ENCODE data around the gene SLC35F3.

Gene SLC35F3

GRCh38 chr1:234127026-234127671 is 222.7 kb downstream of the SLC35F3 start:
- no peak for TF ChIP-seq CTCF (IDR thresholded peaks at IDR 0.05)
- Histone ChIP-seq H3K27ac (no peak overlapping the region), H3K4me3 (ENCODE audit: low read depth in 1 of 2, low read length in 1 of 2) (no peak overlapping the region), H3K9me3 (no peaks in the 10 kb centered on the region), H3K4me1 (ENCODE audit: control insufficient read depth in 1 of 2, insufficient read depth in 1 of 2, low read depth in 1 of 2, low read length in 1 of 2) (no peaks in the 10 kb centered on the region), H3K36me3 (no peaks in the 10 kb centered on the region), H3K27me3 (peaks cover 55% of the 10 kb centered on the region)

DNA sequence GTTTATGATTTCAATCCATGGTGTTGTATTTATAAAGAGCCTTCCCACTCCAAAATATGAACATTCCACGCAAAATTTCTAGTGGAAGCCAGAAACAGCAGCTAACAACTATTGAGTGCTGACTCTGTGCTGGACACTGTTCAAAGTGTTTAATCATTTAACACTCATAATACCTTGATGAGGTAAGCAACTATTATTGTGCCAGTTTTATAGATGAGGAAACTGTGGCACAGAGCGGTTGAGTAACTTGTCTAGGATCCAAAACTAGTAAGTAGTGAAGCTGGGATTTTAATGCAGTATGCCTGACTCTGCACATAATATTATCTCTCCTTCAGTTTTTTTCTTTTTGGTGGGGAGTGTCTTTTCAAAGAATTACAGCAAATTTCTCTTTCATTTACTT is 228.3 kb downstream of the SLC35F3 start:
- H3K36me3 ChIP-seq = no peaks in the 10 kb centered on the region

DNA sequence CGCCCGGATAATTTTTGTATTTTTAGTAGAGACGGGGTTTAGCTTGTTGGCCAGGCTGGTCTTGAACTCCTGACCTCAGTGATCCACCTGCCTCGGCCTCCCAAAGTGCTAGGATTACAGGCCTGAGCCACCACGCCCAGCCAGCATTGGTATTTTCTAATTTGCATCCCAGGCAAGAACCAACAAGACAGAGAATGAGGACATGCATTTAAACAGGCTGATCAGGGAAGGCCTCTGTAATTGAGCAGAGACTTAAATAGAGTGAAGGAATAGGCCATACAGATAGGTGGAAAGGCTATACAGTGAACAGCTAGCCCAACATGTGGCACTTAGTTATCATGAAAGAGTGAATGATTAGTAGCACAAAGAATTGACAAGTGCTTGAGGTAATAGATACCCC is 230.4 kb downstream of the SLC35F3 start:
- Histone ChIP-seq H3K27ac (no peak overlapping the region), H3K27me3 (no peaks in the 10 kb centered on the region), H3K4me3 (ENCODE audit: low read depth in 1 of 2, low read length in 1 of 2) (no peak overlapping the region), H3K9me3 (no peaks in the 10 kb centered on the region), H3K36me3 (no peaks in the 10 kb centered on the region), H3K4me1 (ENCODE audit: control insufficient read depth in 1 of 2, insufficient read depth in 1 of 2, low read depth in 1 of 2, low read length in 1 of 2) (no peaks in the 10 kb centered on the region)
- TF ChIP-seq CTCF (IDR thresholded peaks at IDR 0.05) = no peak

More for the DNA sequence above, 228.3 kb downstream of the SLC35F3 start:
- no peak for TF ChIP-seq CTCF (IDR thresholded peaks at IDR 0.05)
- Histone ChIP-seq H3K4me3 (ENCODE audit: low read depth in 1 of 2, low read length in 1 of 2) (no peak overlapping the region), H3K27ac (no peak overlapping the region), H3K9me3 (no peaks in the 10 kb centered on the region), H3K4me1 (ENCODE audit: control insufficient read depth in 1 of 2, insufficient read depth in 1 of 2, low read depth in 1 of 2, low read length in 1 of 2) (no peaks in the 10 kb centered on the region), H3K27me3 (peaks cover 15% of the 10 kb centered on the region)

DNA sequence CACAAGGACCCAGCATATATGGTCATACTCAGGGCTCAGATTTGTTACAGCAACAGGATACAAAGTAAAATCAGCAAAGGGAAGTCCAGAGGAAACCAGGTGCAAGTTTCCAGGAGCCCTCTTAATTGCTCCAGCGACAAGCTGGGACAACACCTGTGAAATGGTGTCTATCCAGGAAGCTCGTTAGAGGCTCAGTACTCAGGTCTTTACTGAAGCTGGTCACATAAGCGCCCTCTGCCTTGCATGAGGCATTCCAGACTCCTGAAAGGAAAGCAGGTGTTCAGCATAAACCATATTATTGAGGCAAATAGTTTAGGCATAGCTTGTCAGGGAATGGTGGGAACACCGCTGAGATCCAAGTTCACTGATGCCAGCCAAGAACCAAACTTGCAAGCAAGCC is 231.0 kb downstream of the SLC35F3 start:
- no peak for TF ChIP-seq CTCF (IDR thresholded peaks at IDR 0.05)
- no peak overlapping the region for H3K27ac ChIP-seq

GRCh38 chr1:234136073-234136472 is 231.6 kb downstream of the SLC35F3 start:
- H3K9me3 ChIP-seq = no peaks in the 10 kb centered on the region
- no peak for TF ChIP-seq CTCF (IDR thresholded peaks at IDR 0.05)
- no peaks in the 10 kb centered on the region for H3K4me1 ChIP-seq (ENCODE audit: control insufficient read depth in 1 of 2, insufficient read depth in 1 of 2, low read depth in 1 of 2, low read length in 1 of 2)
- no peaks in the 10 kb centered on the region for H3K36me3 ChIP-seq
- H3K4me3 ChIP-seq (ENCODE audit: low read depth in 1 of 2, low read length in 1 of 2) = no peak overlapping the region
- H3K27ac ChIP-seq = no peak overlapping the region
- H3K27me3 ChIP-seq = no peaks in the 10 kb centered on the region

More for the DNA sequence above, 231.0 kb downstream of the SLC35F3 start:
- Histone ChIP-seq H3K36me3 (no peaks in the 10 kb centered on the region), H3K27me3 (no peaks in the 10 kb centered on the region), H3K9me3 (no peaks in the 10 kb centered on the region), H3K4me3 (ENCODE audit: low read depth in 1 of 2, low read length in 1 of 2) (no peak overlapping the region), H3K4me1 (ENCODE audit: control insufficient read depth in 1 of 2, insufficient read depth in 1 of 2, low read depth in 1 of 2, low read length in 1 of 2) (no peaks in the 10 kb centered on the region)
